C4-2B (cell line): ENCODE measurements around the gene CEP170.

ENCODE experiments used
- H3K27ac ChIP-seq: fragments of 450-650 bp; 2 replicates; pipeline ENCODE4 v1.5.1; 2017
- ZFX ChIP-seq: fragments of 450-650 bp; IDR thresholded peaks from 2 replicates; pipeline ENCODE4 v1.6.1; 2017
- TF ChIP-seq, protein P1 (sequence below): fragments of 450-650 bp; conservative IDR thresholded peaks from 2 replicates; pipeline ENCODE4 v1.5.1; 2017; ENCODE audit warnings: mild to moderate bottlenecking

Gene CEP170

DNA sequence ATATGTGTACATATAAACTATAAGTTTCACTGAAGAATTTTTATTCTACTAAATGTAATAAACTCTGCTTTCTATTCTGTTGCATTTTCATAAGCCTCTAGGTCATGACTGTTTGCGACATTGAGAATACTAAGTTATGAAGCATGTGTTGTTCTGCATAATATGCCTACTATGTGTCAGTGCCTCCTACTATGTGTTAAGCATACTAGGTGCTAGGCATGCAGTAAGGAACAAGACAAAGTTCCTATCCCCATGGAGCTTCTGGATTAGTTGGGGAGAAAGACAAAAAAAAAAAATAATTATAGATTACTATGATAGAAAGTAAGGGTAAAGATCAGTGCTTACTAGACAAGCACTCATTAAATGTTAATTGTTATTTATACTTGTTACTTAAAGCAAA is 2.1 kb upstream of the CEP170 start:
- H3K27ac ChIP-seq = no peak overlapping the region

DNA sequence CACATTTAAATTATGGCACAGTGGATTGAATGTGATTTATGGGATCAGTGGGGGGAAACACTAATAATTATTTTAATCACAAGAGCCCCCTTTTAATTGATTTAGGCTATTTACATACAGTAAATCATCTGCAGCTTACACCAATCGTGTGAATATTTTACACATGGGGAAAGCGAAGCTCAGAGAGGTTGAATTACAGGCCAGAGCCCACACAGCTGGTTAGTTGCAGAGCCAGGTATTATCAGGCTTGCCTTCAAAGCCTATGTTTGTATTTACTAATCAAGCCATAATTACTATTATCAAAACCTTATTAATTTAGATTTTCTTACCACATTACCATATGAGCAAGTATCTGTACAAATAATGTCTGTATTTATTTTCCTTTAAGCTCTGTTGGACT is 1.5 kb upstream of the CEP170 start:
- peak overlapping the region; percentile 85 for H3K27ac ChIP-seq
- TF ChIP-seq, protein P1, sequence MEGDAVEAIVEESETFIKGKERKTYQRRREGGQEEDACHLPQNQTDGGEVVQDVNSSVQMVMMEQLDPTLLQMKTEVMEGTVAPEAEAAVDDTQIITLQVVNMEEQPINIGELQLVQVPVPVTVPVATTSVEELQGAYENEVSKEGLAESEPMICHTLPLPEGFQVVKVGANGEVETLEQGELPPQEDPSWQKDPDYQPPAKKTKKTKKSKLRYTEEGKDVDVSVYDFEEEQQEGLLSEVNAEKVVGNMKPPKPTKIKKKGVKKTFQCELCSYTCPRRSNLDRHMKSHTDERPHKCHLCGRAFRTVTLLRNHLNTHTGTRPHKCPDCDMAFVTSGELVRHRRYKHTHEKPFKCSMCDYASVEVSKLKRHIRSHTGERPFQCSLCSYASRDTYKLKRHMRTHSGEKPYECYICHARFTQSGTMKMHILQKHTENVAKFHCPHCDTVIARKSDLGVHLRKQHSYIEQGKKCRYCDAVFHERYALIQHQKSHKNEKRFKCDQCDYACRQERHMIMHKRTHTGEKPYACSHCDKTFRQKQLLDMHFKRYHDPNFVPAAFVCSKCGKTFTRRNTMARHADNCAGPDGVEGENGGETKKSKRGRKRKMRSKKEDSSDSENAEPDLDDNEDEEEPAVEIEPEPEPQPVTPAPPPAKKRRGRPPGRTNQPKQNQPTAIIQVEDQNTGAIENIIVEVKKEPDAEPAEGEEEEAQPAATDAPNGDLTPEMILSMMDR = no peak
- no peak for TF ChIP-seq ZFX

More for the DNA sequence above, 2.1 kb upstream of the CEP170 start:
- TF ChIP-seq, protein P1 = no peak
- no peak for TF ChIP-seq ZFX

DNA sequence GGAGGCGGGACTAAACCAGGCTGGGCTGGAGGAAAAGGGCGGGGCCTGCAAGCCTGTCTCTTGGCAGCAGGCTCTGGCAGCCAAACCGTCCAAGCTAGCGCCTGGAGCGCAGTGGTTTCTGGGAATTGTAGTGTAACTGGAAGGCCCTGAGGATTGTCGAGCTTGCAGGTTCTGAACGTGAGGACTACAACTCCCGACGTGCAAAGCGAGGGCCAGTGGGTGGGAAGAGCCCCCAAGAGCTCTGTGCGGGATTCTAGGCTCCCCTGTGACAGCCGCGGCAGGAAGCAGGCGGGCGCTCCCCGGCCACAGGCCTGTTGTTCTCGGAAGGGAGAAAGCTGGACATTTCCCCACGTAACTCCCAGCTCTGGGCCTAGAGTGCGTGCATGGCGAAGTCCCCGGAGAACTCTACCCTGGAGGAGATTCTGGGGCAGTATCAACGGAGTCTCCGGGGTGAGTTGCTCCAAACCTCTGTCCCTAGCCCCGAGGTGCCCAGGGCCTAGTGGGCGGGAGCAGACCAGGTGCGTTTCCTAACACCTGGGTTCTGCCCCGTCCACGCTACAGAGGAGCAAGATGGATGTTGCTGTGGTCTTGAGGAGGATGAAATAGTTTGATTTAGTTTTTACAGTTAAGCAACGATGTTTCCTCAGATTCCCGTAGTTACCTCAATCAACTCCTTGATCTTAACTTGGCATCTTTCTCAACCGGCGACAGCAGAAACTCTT is 871 bp upstream of the CEP170 start, which contains the start of gene SDCCAG8:
SDCCAG8 (plus strand) TSS at position 251 of the 722 bp plus-strand sequence; CDS start at position 384, 133 bp downstream.
- TF ChIP-seq, protein P1 = no peak
- TF ChIP-seq ZFX = peak; percentile 93
- peak within 1 kb of the TSS; percentile 85 for H3K27ac ChIP-seq

DNA sequence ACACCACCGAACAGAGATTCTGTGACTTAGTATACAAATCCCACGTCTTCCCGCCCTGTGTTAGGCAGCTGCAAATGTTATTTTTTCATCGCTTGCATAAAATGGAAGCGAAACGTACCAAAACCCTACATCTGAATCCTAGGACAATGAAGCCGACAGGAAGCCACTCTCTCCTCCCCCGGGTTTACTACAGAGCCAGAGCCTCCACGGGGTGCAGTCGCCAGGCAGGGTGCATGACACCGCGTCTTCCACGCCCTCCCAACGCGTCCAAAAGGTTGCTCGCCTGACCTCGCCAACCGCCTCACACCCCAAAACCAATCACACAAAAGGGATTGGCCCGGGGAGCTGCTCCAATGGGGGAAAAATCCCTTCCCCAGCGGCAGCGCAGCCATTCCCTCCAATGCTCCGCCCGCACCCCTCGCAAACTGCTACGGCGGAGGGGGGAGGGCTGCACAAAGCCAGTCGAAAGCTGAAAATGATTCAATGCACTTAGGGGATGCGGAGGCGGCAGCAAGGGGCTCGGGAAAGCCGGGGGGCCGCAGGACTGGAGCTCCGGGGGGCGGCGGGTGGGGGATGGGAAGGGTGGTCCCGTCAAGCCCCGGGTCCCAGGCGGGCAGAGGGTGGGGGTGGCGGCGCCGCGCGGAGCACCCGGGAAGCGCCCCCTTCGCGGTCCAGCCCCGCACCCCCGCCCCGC is 701 bp downstream of the CEP170 start:
- peak overlapping the region; percentile 85 for H3K27ac ChIP-seq
- TF ChIP-seq ZFX = no peak
- TF ChIP-seq, protein P1 = no peak

DNA sequence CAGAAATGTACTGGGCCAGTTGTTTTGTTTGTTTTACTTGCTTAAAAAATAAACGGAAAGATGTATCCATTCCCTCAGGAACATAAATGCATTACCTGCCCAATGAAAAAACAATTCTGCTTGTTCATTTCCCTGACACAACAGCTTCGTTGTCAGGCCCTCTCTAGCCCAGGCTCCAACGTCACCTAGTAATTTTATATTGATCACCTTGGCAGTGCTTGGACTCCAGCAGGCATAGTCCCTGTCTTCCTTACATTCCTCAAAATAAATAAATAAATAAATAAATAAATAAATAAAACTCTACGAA is 1.2 kb downstream of the CEP170 start:
- TF ChIP-seq, protein P1 = no peak
- TF ChIP-seq ZFX = no peak
- H3K27ac ChIP-seq = peak overlapping the region; percentile 85

DNA sequence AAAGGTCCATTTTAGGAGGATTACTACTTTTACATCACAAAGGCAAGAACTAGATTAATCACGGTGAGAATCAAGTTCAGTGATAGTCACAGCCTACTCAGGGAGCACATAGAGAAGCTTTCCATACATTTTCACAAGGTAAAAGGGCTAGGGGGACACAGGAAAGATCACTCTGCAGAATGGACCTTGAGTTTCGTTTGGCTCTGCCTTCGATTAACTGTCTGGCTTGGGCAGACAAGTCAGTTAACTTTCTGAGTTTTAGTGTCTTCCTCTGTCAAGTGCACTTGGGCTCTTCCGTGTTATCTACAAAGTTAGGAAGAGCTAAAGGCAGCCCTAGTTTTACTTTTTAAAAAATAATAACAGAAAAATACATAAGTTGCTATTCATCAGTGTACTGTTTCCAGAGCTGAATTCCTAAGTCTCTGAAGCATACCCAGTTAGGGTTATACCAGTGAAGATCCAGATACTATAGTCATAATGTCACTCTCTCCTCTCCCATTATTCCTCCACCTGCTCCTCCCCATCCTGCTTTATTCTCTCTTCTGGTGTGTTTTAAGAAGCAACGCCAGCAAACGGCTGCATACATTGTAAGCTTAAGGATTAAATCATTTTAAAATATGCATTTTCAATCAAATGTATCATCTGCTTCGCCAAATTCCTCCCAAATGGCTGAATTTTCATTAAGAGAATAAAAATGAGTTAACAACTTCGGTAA is 1.7 kb downstream of the CEP170 start:
- no peak overlapping the region for H3K27ac ChIP-seq
- no peak for TF ChIP-seq ZFX
- TF ChIP-seq, protein P1 = no peak

DNA sequence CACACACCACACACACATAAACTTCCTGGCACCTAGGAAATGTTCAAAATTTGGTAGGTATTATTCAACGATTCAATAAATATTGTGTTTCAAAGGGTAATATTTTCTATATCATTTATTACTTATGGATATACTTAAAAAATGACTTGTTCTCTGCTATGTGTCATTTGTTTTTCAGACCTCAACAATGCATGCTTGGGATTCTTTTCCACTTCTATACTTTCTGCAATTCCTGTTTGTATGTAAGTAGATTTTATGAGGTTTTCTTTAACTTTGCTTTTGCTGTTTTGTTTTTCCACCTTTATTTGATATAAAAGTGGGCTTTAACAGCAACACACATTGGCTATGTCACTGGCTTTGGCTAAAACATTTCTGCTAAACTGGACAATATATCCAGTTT is 3.5 kb downstream of the CEP170 start:
- no peak overlapping the region for H3K27ac ChIP-seq
- TF ChIP-seq, protein P1 = no peak
- no peak for TF ChIP-seq ZFX
